HL-60/S4 treated with retinoic acid at 250 ng/mL for 4 days and 3 days (cell line): ENCODE results near the gene CLEC11A.

Experiments
- in situ Hi-C: fragments of 300-500 bp; cut with MboI; formaldehyde crosslinking; loops from 2 replicates; pipeline ENCODE4 v1.7.0; 2022; ENCODE audit warnings: low sequenced_read_pairs

CLEC11A gene

DNA sequence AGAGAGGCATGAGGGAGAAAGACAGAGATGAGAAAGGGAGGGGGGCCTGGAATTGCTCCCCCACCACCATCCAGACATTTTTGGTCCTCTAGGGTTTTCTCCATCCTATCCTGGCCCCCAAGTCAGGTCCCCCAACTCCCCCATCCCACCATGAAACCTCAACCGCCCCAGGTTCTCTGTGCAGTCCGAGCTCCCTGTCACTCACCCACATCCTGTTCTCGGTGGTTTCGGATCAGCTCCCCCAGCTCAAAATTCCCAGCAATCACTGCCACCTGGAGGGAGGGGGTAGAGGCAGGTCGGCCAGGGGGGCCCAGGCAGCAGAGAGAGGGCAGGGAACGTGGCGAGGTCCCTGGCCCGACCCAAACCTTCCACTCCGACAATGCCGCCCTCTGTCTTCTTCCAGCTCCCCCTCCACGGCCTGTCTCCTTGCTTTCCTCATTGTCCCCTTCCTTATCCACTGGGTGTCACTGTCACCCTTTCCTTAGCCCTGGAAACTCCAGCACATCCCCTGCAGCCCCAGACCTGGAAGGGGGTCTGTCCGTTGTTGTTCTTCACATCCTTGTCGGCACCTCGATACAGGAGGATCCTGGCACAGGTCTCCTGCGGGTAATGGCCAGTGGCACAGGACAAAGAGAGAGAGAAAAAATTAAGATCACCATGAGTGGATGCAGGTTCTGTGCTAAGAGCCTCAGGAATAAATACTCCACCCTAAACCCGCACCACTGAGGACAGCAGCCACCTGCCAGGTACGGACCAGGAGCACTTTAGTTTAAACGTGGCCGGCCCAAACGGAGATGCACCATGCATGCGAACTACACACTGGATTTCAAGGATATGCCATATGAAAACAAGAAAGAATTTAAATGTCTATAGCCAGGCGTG lies 19.0 kb upstream of the CLEC11A start:
- in situ Hi-C loops: no loop called here

DNA sequence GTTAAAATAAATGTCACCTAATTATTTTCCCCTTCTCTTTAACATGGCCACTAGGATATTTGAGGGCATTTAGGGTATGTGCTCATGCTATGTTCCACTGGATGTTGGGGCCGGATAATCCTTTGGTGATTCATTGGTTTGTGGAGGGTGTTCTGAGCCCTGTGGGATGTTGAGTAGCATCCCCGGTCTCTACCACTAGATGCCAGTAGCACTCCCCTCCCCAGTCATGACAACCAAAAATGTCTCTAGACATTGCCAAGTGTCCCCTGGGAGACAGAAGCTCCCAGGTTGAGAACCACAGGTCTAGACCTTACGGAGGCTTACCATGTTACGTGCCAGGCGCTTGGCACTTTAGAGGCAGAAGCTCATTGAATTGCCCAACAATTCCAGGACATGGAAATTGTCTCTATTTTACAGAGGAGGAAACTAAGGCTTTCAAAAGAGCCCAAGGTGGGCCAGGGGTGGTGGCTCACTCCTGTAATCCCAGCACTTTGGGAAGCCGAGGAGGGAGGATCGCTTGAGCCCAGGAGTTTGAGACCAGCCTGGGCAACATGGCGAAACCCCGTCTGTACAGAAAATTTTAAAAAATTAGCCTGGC lies 17.6 kb upstream of the CLEC11A start:
- in situ Hi-C loops: no loop called here

DNA sequence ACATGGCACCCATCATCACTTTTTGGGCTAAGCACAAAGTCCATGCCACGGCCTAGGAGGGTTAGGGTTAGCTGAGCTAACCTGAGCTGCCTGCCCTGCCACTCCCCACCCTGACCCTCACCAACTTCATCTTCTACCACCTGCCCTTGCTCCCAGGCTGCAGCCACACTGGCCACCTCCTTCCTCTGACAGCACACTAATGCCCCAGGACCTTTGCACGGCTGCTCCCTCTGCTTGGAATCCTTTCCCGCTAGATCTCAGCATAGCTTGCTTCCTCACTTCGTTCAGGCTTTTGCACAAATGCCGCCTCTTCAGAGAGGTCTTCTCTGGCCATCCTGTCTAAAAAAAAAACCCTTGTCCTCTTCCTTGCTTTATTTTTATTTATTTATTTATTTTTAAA lies 16.8 kb upstream of the CLEC11A start:
- in situ Hi-C loops: no loop called here

DNA sequence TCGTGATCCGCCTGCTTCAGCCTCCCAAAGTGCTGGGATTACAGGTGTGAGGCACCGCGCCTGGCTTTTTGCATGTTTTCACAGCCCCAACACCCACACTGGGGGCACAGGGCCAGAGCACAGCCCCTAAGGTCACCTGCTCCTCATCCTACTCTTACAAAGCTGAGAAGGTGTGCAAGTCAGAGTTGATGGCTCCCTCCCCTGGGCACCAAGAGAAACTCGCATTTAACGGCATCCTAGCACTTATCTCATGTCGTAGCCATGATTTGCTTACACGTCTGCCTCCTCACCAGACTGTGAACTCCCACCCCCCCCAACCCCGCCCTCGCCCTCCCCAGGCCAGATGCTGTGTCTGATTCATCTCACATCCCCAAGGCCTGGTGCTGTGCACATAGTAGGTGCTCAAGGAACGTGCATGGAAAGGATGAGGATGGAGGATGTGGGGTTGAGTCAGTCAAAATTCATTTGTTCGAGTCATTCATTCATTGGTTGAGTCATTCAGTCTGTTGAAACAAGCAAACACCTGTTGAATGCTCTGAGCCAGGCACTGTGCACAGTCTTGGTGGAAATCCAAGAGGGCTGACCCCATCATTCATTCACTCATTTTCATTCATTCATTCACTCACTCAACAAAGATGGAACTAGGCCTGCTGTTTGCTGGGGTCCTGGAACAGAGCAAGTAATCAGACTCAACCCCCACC lies 14.8 kb upstream of the CLEC11A start:
- in situ Hi-C loops: no loop called here

DNA sequence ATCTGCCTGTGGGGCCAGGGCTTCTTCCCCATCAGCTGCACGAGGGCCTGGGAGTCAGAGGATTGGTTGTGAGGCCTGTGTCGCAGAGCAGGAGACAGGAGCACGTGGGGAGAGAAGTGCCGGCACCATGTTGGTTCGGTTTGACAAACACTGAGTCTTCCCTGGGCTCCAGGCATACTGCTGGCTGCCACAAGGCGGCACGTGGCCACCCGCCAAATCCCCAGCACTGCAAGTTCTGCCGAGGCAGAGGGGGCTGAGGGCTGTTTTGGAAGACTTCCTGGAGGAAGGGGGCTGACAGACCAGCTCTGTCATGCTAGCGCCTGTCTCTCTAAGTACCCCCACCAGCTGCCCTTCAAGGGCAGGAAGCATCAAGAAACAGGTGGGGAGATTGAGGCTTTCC lies 13.1 kb upstream of the CLEC11A start:
- in situ Hi-C loops: no loop called here

DNA sequence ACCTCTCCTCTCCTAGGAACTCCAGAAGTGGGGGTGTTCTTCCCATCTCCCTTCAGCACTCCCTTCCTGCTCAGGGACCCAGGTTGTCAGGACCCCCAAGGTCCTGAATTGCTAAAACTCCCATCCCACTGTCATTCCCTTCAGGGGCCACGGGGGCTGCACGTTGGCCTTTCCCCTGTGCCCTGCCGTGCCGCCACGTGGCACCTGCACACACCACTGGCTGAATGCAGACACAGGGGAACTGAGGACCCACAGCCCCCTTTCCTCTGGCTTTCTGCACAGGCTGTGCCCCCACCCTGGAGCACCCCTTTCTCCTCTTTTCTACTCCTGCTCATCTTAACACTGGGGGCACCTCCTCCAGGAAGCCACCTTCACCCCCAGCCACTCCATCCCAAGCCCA lies 12.6 kb upstream of the CLEC11A start:
- in situ Hi-C loops: no loop called here

DNA sequence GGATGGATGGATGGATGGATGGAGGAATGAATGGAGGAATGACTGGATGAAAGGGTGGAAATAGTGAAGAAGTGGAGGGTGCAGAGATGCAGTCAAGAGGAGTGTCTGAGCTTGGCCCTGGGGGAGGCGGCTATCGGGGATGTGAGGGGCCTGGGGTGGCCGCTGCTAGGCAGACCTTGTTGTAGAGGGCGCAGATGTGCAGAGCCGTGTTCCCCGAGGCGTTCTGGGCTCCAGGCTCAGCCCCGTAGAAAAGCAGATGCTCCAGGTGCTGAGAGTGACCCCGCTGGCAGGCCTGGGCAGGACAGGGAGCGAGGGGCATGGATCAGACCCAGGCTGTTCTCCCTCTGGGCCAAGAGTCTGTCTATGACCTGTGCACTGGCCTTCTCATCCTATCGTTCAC lies 12.0 kb upstream of the CLEC11A start:
- in situ Hi-C loops: no loop called here

DNA sequence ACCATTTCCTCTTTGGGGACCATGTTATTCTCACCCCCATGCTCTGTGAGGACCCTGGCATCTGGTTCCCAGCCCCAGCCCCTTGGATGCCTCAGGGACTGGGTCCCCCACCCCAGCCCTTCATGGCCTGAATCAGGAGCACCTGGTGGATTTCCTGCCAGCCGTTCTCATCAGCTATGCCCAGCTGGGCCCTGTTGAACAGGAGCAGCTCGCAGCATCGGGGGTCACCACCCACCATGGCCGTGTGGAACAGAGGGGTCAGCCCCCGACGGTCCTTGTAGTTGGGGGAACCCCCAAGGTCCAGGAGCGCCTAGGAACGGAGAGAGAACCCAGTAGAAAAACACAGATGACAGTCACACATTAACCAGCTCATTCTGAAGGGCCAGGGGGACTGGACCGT lies 11.4 kb upstream of the CLEC11A start:
- in situ Hi-C loops: no loop called here

DNA sequence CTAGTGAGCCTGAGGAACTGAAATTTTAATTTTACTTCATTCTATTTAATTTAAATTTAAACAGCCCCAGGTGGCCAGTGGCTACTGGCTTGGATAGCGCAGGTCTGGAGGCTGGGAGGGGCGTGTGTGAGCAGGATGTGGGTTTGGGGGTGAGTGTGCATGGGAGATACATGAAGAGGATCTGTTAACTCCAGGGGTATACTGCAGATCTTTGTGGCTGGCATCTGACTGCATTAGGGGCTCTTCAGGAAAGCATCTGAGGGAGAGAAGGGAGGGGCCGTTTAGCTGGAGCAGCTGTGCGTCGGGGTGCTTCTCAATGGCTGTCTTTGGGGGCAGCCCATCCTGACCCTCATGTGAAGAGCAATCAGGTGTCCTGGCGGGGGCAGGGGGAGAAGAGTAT lies 10.3 kb upstream of the CLEC11A start:
- in situ Hi-C loops: no loop called here

DNA sequence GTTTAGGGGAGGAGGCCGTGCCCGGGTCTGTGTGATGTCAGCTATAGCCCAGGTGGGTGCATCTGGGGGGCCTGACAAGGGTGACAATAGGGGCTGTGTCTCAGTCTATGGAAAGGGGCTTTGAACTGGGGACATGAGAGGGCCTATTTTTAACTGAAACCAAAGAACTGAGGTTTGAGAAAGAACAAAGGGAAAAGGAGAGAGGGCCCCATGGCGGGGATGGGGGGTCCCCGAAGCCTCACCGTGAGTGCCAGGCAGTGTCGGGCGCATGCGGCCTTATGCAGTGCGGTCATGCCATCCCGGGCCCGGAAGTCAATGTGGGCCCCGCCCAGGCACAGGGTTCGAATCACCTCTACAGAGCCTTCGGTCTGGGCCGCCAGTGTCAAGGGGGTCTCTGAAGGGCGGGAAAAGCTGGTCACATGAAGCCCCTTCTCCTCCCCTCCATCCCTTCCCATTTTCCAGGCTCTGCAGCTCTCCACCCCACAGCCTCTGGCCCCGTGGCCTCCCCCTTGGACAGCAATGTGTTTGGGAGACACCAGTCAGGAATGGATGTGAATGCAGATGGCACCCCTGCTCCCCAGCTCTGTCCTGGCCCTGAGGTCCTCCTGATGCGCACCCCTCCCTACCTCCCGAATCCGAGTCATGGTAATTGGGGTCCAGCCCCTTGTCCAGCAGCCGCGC lies 9.5 kb upstream of the CLEC11A start:
- in situ Hi-C loops: no loop called here

DNA sequence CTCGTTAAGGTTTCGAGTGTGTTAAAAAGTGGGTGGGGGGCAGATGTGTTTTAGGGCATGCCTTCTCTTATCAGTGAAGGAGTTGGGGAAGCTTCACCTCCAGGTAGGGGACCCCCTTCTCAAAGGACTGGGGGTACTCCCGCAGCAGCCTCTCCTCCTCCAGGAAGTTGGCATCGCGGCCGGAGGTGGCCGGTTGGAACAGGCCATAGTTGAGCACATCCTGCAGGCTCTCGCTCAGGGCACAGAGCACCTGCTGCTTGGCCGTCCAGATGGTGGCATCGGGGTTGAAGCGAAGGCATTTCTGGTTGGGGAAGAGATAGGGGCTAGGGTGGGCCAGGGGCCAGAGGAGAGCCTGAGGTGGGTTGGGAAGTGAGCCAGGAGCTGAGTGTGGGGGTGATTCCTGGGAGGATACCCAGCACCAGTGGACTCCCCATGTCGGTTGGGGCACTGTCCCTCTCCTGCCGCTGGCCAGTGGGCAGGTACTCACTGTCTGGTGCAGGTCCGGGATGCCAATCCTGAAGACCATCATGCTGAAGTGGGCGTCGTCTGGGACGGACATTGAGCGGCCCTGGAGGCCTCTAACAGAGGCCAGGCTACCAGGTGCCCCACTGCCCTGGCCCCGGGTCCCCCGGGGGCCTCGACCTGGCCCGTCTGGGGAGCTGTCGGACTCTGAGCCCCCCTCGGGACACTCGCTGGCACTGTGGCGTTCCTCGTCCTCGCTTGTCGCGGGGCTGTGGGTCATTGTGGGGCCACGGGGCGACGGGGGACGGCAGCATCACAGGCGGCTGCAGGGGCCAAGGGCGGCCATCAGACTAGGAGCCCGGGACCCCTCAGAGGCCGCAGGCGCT lies 6.8 kb upstream of the CLEC11A start:
- in situ Hi-C loops: no loop called here

DNA sequence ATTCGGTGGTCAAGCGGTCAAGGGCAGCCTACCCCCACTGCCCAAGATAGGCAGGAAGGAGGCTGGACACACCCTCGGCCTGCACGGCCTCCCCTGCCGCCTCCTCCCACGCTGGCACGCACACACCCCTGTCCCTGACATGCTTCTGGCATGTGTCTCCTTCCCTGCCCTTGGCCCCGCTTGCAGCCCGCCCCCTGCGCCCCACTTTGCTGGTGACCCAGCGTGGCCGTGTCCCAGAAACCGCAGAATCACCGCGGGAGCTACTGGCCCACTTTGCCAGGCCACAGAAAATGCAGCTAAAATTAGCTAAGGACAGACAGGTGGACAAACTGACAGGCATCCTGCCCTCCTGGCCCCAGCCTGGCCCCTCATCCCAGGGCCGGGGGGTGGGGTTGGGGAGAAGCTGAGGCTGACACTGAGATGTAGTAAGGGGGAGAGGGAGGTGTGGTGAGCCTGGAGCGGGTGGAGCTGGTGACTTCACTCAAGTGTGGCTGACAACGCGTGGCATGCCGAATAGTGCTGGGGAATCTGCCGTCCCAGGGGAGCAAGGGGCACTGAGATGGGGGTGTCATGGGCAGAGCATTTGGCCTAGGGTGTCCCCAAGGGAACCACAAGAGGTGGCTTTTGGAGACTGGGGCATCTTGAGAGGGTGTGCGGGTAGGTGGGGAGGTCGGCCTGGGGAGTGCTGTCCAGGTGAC lies 6.0 kb upstream of the CLEC11A start:
- in situ Hi-C loops: no loop called here

DNA sequence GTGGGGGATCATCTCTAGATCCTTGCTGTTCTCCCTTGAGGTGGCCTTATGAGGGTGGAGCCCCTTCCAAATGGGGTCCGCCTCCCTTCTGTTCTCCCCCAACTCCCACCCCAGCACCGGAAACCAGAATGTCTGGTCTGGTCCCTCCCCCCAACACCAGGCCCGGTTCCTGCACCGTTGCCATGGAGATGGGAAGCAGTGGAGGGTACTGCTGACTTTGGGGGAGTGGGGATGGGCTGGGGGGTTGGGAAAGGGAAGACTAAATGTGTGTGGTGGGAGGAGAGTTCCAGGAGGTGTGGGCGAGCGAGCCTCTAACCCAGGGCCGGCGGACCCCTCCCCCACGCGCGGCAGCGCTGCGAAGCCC lies 5.3 kb upstream of the CLEC11A start:
- in situ Hi-C loops: no loop called here

DNA sequence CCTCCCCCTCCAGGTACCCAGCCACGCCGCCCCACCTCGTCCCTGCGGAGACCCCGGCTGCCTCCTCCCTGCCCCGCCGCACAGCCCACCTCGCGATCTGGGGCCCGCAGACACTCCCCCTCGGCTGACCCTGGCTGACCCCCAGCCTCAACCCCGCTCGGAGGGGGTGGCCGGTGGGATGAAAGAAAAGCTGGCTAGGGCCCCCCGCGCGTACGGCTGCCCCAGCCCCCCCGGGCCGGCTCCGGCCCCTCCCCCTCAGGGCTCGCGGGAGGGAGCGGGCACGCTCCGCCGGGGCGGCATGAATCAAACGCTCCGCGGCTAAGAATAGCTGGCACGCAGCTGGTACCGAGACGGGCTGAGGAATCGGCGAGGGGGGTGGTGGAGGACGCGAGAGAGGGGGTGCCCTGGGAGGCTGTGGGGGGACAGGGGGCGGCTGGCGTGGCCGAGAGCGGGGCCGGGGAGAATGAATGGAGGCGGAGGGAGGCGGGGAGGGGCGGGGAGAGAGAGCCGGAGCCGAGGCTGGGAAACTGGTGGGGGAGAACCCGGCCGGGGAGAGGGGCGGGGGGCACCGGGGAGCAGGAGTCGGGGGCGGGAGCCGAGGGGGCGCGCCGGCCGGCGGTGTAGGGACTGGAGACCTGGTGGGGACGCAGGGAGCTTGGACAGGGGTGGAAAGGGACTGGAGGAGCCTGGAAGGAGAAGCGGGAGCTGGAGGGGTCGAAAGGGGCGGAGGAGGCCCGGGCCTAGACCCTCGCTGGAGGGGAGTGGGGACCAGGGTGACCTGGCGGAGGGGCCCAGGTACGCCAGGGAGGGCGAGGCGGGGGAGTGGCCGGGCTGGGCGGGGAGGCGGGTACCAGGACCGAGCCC lies 4.7 kb upstream of the CLEC11A start:
- in situ Hi-C loops: no loop called here

DNA sequence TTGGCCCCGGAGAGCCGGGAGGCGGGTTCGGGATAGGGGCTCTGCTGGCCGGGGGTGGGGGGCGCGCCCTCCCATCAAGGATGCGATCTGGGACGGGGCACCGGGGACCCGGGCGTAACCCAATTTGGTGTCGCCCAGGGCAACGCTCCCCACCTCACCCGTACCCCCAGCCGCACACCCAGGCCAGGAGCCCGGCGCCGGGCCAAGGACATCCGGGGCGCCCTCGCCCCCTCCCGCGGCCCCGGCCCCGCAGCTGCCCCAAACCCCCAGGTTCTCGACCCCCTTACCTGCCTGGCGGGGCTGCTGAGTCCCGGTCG lies 4.1 kb upstream of the CLEC11A start:
- in situ Hi-C loops: no loop called here

DNA sequence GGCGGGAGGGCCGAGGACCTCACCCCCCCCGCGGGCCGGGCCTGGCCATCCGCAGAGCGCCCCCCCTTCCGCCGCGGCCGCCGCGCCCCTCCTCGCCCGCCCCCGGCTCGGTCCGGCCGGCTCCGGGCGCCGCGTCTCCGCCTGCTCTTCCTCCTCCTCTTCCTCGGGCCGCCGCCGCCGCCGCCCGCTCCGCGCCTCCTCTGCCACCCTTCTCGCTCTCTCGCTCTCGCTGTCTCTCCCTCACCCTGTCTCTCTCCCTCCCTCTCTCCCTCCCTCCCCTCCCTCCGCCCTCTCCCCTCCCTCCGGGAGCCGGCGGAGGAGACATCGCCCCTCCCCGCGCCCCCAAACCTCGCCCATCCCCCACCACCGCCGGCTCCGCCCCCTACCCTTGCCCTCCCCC lies 3.6 kb upstream of the CLEC11A start, which contains the start of gene SHANK1:
Gene SHANK1, minus strand, starts transcription at position 237 of the 400 bp plus-strand sequence. CDS start 2,883 bp downstream, outside the sequence.
- in situ Hi-C loops: no loop called here

DNA sequence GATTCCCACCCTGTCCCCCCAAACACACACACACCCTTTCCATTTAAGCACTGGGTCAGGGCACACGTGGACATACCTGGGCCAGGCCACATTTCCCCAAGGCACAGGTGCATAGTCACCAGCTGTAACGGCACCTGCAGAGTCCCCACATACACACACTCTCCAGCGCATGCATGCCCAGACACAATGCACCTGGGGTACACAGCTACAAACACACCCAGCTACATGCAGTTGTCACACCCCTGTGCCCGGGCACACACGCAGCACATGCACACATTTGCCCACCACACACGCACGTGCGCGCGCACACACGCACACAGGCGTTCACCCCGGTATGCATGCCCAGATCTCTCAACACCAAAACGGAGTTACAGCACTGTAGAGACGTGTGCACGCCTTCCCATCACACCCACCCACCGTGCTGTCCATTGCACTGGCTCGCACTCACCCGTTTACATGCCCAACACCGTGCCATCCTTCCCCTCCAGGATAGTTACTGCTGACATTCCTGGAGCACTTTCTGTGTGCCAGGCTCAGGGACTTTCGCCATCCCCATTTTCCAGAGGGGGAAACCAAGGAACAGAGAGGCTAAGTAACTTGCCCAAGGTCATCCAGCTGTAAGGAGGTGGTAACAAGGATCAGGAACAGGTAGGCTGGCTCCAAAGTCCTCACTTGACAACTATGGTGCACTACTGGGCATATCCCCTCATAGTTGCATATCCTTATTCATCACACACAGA lies 2.8 kb upstream of the CLEC11A start:
- in situ Hi-C loops: no loop called here

DNA sequence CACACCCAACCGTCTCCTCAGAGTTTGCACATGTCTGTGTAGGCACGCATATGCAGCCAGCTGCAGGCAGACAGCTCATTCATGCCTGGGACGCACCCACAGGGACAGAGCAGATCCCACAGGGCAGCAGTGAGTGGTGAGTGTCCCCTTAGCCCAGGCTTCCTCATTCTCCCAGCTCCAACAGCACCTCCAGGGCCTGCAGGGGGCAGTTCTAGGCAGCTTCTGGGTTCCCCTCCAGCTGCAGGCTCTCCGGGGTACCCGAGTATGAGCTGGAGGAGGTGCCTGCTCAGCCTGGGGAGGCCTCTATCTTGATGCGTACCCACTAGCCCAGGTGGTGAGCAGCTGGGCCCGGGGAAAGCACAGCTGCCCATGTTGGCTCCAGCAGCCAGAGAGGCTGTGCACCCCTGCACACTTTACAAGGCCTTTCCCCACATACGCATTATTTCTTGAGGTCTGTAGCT lies 2.2 kb upstream of the CLEC11A start:
- in situ Hi-C loops: no loop called here
